ENCODE measurements around the gene FBXO24. TPM values are rescaled to one million over a fixed set of nuclear protein-coding genes. Genes with fewer than 3 reads are reported as not detected.

FBXO24 gene
- total RNA-seq, 1 donor from 2014 or later, result 0.79 TPM

DNA sequence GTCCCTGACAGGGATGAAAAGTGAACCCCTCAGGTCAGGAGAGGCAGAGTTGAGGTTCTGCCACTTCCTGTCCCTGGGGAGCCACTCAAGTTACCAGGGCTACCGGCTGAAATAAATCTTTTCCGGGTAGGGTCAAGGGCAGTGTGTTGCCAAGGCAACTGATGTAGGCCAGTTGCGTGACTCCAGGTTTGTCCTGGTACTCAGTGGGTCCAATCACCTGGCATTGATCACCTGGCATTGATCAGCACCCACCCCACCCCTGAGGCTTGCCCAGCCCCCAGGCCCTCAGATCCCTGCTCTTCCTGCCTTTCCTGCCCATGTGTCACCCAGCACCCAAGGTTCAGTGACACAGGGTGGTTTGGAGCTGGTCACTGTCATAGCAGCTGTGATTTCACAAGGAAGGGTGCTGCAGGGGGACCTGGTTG is 18.4 kb upstream of the FBXO24 start:
- Histone ChIP-seq H3K27me3 (ENCODE audit: control insufficient read depth, insufficient read depth, low read length) (peaks cover 6% of the 10 kb centered on the region), H3K4me3 (ENCODE audit: low read depth, low read length) (no peak overlapping the region), H3K36me3 (ENCODE audit: control insufficient read depth, insufficient read depth, low read length) (no peaks in the 10 kb centered on the region)
- TF ChIP-seq, protein P1, sequence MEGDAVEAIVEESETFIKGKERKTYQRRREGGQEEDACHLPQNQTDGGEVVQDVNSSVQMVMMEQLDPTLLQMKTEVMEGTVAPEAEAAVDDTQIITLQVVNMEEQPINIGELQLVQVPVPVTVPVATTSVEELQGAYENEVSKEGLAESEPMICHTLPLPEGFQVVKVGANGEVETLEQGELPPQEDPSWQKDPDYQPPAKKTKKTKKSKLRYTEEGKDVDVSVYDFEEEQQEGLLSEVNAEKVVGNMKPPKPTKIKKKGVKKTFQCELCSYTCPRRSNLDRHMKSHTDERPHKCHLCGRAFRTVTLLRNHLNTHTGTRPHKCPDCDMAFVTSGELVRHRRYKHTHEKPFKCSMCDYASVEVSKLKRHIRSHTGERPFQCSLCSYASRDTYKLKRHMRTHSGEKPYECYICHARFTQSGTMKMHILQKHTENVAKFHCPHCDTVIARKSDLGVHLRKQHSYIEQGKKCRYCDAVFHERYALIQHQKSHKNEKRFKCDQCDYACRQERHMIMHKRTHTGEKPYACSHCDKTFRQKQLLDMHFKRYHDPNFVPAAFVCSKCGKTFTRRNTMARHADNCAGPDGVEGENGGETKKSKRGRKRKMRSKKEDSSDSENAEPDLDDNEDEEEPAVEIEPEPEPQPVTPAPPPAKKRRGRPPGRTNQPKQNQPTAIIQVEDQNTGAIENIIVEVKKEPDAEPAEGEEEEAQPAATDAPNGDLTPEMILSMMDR (IDR thresholded peaks at IDR 0.05; ENCODE audit: insufficient read depth, low read length, poor library complexity, severe bottlenecking), result no peak
- no peak for DNase-seq (ENCODE audit: low read depth)

- Histone ChIP-seq H3K36me3 (ENCODE audit: control insufficient read depth, insufficient read depth, low read length) (no peaks in the 10 kb centered on the region), H3K4me3 (ENCODE audit: low read depth, low read length) (no peak overlapping the region), H3K27me3 (ENCODE audit: control insufficient read depth, insufficient read depth, low read length) (peaks cover 6% of the 10 kb centered on the region)
- no peak for DNase-seq (ENCODE audit: low read depth)
- TF ChIP-seq, protein P1 (IDR thresholded peaks at IDR 0.05; ENCODE audit: insufficient read depth, low read length, poor library complexity, severe bottlenecking), result no peak
Measured at GRCh38 chr7:100568176-100568895, 17.8 kb upstream of the FBXO24 start.

GRCh38 chr7:100568896-100569844 is 17.0 kb upstream of the FBXO24 start:
- no peaks in the 10 kb centered on the region for H3K36me3 ChIP-seq (ENCODE audit: control insufficient read depth, insufficient read depth, low read length)
- H3K27me3 ChIP-seq (ENCODE audit: control insufficient read depth, insufficient read depth, low read length), result peaks cover 6% of the 10 kb centered on the region
- TF ChIP-seq, protein P1 (IDR thresholded peaks at IDR 0.05; ENCODE audit: insufficient read depth, low read length, poor library complexity, severe bottlenecking), result peak; percentile 42
- H3K4me3 ChIP-seq (ENCODE audit: low read depth, low read length), result peak overlapping the region; percentile 25
- no peak for DNase-seq (ENCODE audit: low read depth)

DNA sequence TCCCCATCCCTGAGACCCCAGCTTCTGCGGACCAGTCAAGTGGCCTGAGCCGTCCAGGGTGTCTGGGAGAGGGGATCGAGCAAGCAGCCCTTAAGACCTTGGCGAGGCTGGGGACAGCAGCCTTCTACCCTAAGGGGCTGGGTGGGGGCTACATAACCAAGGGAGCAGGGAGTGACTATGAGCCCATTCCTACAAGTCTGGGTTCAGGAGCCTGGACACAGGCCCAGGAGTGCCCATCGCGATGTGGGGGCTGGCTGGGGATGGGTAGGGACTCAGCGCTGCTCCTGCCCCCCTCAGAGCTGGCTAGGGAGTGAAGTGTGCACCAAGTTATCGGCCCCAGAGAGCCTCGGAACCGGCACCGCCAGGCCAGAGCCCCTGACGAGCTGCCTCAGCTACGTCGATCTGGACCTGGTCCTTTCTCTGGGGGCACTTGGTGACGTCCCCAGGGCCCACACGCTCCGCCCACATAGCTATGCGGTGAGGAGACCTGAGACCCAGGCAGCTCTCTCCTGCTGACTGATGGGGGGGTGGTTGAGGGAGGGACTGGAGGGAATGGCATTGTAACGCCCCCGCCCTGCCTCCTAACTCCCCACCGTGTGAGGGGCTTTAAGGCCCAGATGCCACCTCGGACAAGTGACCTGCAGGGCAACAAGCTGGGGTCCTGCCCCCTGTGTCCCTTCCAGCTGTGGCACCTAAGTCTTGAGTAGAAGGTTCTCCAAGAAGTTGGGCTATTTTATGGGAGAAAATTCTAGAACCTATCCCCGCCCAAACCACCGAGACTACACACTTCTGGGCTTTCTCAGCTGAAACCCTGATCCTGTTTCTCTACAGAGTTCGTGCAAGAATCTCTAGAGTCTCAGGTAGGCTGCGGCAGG is 14.9 kb upstream of the FBXO24 start:
- H3K27me3 ChIP-seq (ENCODE audit: control insufficient read depth, insufficient read depth, low read length), result peaks cover 6% of the 10 kb centered on the region
- TF ChIP-seq, protein P1 (IDR thresholded peaks at IDR 0.05; ENCODE audit: insufficient read depth, low read length, poor library complexity, severe bottlenecking), result no peak

GRCh38 chr7:100571829-100572116 is 14.4 kb upstream of the FBXO24 start:
- Histone ChIP-seq H3K36me3 (ENCODE audit: control insufficient read depth, insufficient read depth, low read length) (no peaks in the 10 kb centered on the region), H3K27me3 (ENCODE audit: control insufficient read depth, insufficient read depth, low read length) (peaks cover 6% of the 10 kb centered on the region), H3K4me3 (ENCODE audit: low read depth, low read length) (no peak overlapping the region)
- no peak for DNase-seq (ENCODE audit: low read depth)
- TF ChIP-seq, protein P1 (IDR thresholded peaks at IDR 0.05; ENCODE audit: insufficient read depth, low read length, poor library complexity, severe bottlenecking), result no peak

More for the DNA sequence above, 14.9 kb upstream of the FBXO24 start:
- Histone ChIP-seq H3K4me3 (ENCODE audit: low read depth, low read length) (no peak overlapping the region), H3K36me3 (ENCODE audit: control insufficient read depth, insufficient read depth, low read length) (no peaks in the 10 kb centered on the region)
- no peak for DNase-seq (ENCODE audit: low read depth)
